HG03439 (cell line): ENCODE results near the gene CMAS.

Source experiments
- ATAC-seq: cut with Tn5 transposase; IDR thresholded peaks from one replicate; pipeline ENCODE4 v1.9.1; 2021; ENCODE audit warnings: mild to moderate bottlenecking, moderate library complexity; ENCODE audit not compliant: unreplicated experiment

Gene CMAS

GRCh38 chr12:22105542-22105941 is 59.5 kb downstream of the CMAS start:
- ATAC-seq, result no peak

- no peak for ATAC-seq
Measured at GRCh38 chr12:22110176-22110575, 64.2 kb downstream of the CMAS start.
